Neuronal stem cell (in vitro differentiated cells): ENCODE results near the gene UNC13A.

Source experiments
- DNase-seq: peaks from one replicate; pipeline ENCODE4 v3.0.0-alpha.2; 2013; ENCODE audit warnings: low spot score
- H2AFZ ChIP-seq: one replicate; pipeline ENCODE4 v1.6.1; 2013; ENCODE audit warnings: mild to moderate bottlenecking, low read length, inconsistent platforms
- H2AK5ac ChIP-seq: 2 replicates; pipeline ENCODE4 v1.6.1; 2013; ENCODE audit warnings: low read depth, mild to moderate bottlenecking, inconsistent platforms, low read length, moderate library complexity, mixed read lengths
- H2BK120ac ChIP-seq: 2 replicates; pipeline ENCODE4 v1.6.1; 2013; ENCODE audit warnings: low read depth, mild to moderate bottlenecking, inconsistent platforms, low read length, moderate library complexity, mixed read lengths
- H2BK12ac ChIP-seq: one replicate; pipeline ENCODE4 v1.6.1; 2013; ENCODE audit warnings: low read length, inconsistent platforms
- H2BK15ac ChIP-seq: 2 replicates; pipeline ENCODE4 v1.6.1; 2013; ENCODE audit warnings: mild to moderate bottlenecking, low read length, inconsistent platforms, mixed read lengths
- H2BK5ac ChIP-seq: one replicate; pipeline ENCODE4 v1.6.1; 2013; ENCODE audit warnings: inconsistent platforms, mild to moderate bottlenecking, low read length, moderate library complexity
- H3K14ac ChIP-seq: one replicate; pipeline ENCODE4 v1.6.1; 2013; ENCODE audit warnings: low read length, inconsistent platforms
- H3K18ac ChIP-seq: 2 replicates; pipeline ENCODE4 v1.6.1; 2013; ENCODE audit warnings: low read length, inconsistent platforms
- H3K23ac ChIP-seq: 2 replicates; pipeline ENCODE4 v1.6.1; 2013; ENCODE audit warnings: low read depth, mild to moderate bottlenecking, mixed read lengths, low read length, inconsistent platforms; ENCODE audit not compliant: poor library complexity
- H3K27ac ChIP-seq: replicated peaks from 3 replicates; pipeline ENCODE4 v1.5.1; 2013; ENCODE audit warnings: low read length, inconsistent platforms
- H3K27me3 ChIP-seq, 3 experiments: 2 replicates each; pipeline ENCODE4 v1.6.1; 2013; ENCODE audit warnings: low read length in 3 of 3, mild to moderate bottlenecking in 2 of 3, inconsistent platforms in 1 of 3, low read depth in 1 of 3, mixed read lengths in 1 of 3, moderate library complexity in 1 of 3; ENCODE audit not compliant: control insufficient read depth in 3 of 3, insufficient read depth in 3 of 3
- H3K36me3 ChIP-seq, 2 donors: replicated peaks in 1 of 2; 2 replicates each; pipeline ENCODE4 v1.6.1; 2013; ENCODE audit warnings: low read length in 2 of 2; ENCODE audit not compliant: control insufficient read depth in 2 of 2, insufficient read depth in 2 of 2
- H3K4ac ChIP-seq: 2 replicates; pipeline ENCODE4 v1.6.1; 2013; ENCODE audit warnings: inconsistent platforms, mild to moderate bottlenecking, low read length, moderate library complexity
- H3K4me1 ChIP-seq, 2 donors: 1 replicate in 1 of 2; 2 replicates in 1 of 2; pipeline ENCODE4 v1.6.1; 2013; ENCODE audit warnings: low read length in 2 of 2, low read depth in 1 of 2; ENCODE audit not compliant: control insufficient read depth in 2 of 2, insufficient read depth in 1 of 2
- H3K4me2 ChIP-seq: one replicate; pipeline ENCODE4 v1.6.1; 2013; ENCODE audit warnings: mild to moderate bottlenecking, low read length, inconsistent platforms; ENCODE audit not compliant: insufficient read depth, poor library complexity, severe bottlenecking
- H3K4me3 ChIP-seq, 2 donors: 2 replicates each; pipeline ENCODE4 v1.5.1; 2013; ENCODE audit warnings: low read length in 2 of 2, mild to moderate bottlenecking in 2 of 2, inconsistent platforms in 1 of 2, moderate library complexity in 1 of 2
- H3K79me1 ChIP-seq: one replicate; pipeline ENCODE4 v1.6.1; 2013; ENCODE audit warnings: low read depth, mild to moderate bottlenecking, inconsistent platforms, low read length, moderate library complexity
- H3K9ac ChIP-seq: one replicate; pipeline ENCODE4 v1.6.1; 2013; ENCODE audit warnings: mild to moderate bottlenecking, low read depth, low read length, inconsistent platforms; ENCODE audit not compliant: poor library complexity
- H3K9me3 ChIP-seq, 2 donors: replicated peaks in 1 of 2; 2 replicates each; pipeline versions ENCODE3 to v1.6.1; 2013; ENCODE audit warnings: low read length in 2 of 2, mild to moderate bottlenecking in 2 of 2, inconsistent platforms in 1 of 2, low read depth in 1 of 2, mixed read lengths in 1 of 2, moderate library complexity in 1 of 2; ENCODE audit not compliant: control insufficient read depth in 2 of 2, insufficient read depth in 1 of 2
- H4K8ac ChIP-seq: one replicate; pipeline ENCODE4 v1.6.1; 2013; ENCODE audit warnings: low read depth, mild to moderate bottlenecking, inconsistent platforms, low read length, moderate library complexity
- H4K91ac ChIP-seq: one replicate; pipeline ENCODE4 v1.6.1; 2013; ENCODE audit warnings: low read length, low read depth, mild to moderate bottlenecking, inconsistent platforms; ENCODE audit not compliant: poor library complexity
- WGBS, 2 donors: extraction: QIAGEN DNeasy Blood & Tissue Kit; methylation state at CpG; one replicate each; pipeline ENCODE4 v1.1.7; 2013; ENCODE audit warnings: missing lambda C conversion rate in 2 of 2, mixed read lengths in 1 of 2; ENCODE audit not compliant: insufficient read length in 2 of 2, insufficient replicate concordance in 1 of 2; ENCODE audit errors: extremely low coverage in 2 of 2; 5-methylcytosine and 5-hydroxymethylcytosine counted together

The UNC13A gene

GRCh38 chr19:17618281-17618903 is 69.8 kb downstream of the UNC13A start:
- H3K27ac ChIP-seq, result no peak overlapping the region
- no peaks in the 10 kb centered on the region for H3K79me1 ChIP-seq
- H3K9ac ChIP-seq, result no peak overlapping the region
- H3K4me3 ChIP-seq, result no peak overlapping the region
- H3K4me2 ChIP-seq, result no peak overlapping the region
- H2BK15ac ChIP-seq, result no peak overlapping the region
- peaks cover 0 to 7% of the 10 kb centered on the region in 2 donors for H3K36me3 ChIP-seq
- H3K4ac ChIP-seq, result no peak overlapping the region
- H3K4me1 ChIP-seq, result peaks cover 0 to 8% of the 10 kb centered on the region in 2 donors
- H2AFZ ChIP-seq, result no peak overlapping the region
- no peak overlapping the region for H2BK5ac ChIP-seq
- H3K23ac ChIP-seq, result no peak overlapping the region
- no peak for DNase-seq
- H4K8ac ChIP-seq, result no peak overlapping the region
- no peak overlapping the region for H3K18ac ChIP-seq
- WGBS, 2 donors, result no CpG with 5 or more reads among the region's 7 CpGs
- no peaks in the 10 kb centered on the region for H3K27me3 ChIP-seq
- no peak overlapping the region for H4K91ac ChIP-seq
- H2BK120ac ChIP-seq, result no peak overlapping the region
- H3K14ac ChIP-seq, result no peak overlapping the region
- no peak overlapping the region for H2BK12ac ChIP-seq
- peaks cover 0 to 17% of the 10 kb centered on the region in 2 donors for H3K9me3 ChIP-seq
- H2AK5ac ChIP-seq, result peak overlapping the region; percentile 70

GRCh38 chr19:17617807-17618192 is 70.4 kb downstream of the UNC13A start:
- WGBS, 2 donors, result no CpG with 5 or more reads among the region's 7 CpGs
- Histone ChIP-seq H2AFZ (no peak overlapping the region), H3K4me3 (no peak overlapping the region)

GRCh38 chr19:17616961-17617806 is 71.0 kb downstream of the UNC13A start:
- no peaks in the 10 kb centered on the region for H3K79me1 ChIP-seq
- peak overlapping the region; percentile 23 for H2AFZ ChIP-seq
- peak overlapping the region; percentile 88 for H3K18ac ChIP-seq
- no peak for DNase-seq
- peak overlapping the region; percentile 89 for H2BK15ac ChIP-seq
- peaks cover 0 to 8% of the 10 kb centered on the region in 2 donors for H3K4me1 ChIP-seq
- H4K8ac ChIP-seq, result no peak overlapping the region
- peaks cover 0 to 2% of the 10 kb centered on the region in 2 donors for H3K36me3 ChIP-seq
- peak overlapping the region; percentile 82 for H3K14ac ChIP-seq
- no peak overlapping the region for H3K9ac ChIP-seq
- no CpG with 5 or more reads among the region's 28 CpGs for WGBS, 2 donors
- H2BK5ac ChIP-seq, result no peak overlapping the region
- H3K4me3 ChIP-seq, result no peak overlapping the region
- H3K4ac ChIP-seq, result no peak overlapping the region
- H3K9me3 ChIP-seq, result peaks cover 0 to 11% of the 10 kb centered on the region in 2 donors
- H3K4me2 ChIP-seq, result no peak overlapping the region
- H3K27me3 ChIP-seq, result no peaks in the 10 kb centered on the region
- H2AK5ac ChIP-seq, result peak overlapping the region; percentile 81
- H2BK120ac ChIP-seq, result no peak overlapping the region
- no peak overlapping the region for H3K27ac ChIP-seq
- H2BK12ac ChIP-seq, result no peak overlapping the region
- H4K91ac ChIP-seq, result no peak overlapping the region
- H3K23ac ChIP-seq, result peak overlapping the region; percentile 95

More at GRCh38 chr19:17617807-17618192, 70.4 kb downstream of the UNC13A start:
- no peak for DNase-seq
- no peak overlapping the region for H4K8ac ChIP-seq
- H2BK120ac ChIP-seq, result no peak overlapping the region
- H3K4me2 ChIP-seq, result no peak overlapping the region
- H4K91ac ChIP-seq, result no peak overlapping the region
- no peak overlapping the region for H3K27ac ChIP-seq
- H3K36me3 ChIP-seq, result peaks cover 0 to 6% of the 10 kb centered on the region in 2 donors
- peak overlapping the region; percentile 89 for H2BK15ac ChIP-seq
- no peak overlapping the region for H3K9ac ChIP-seq
- H3K4ac ChIP-seq, result no peak overlapping the region
- H3K23ac ChIP-seq, result peak overlapping the region; percentile 95
- no peak overlapping the region for H3K14ac ChIP-seq
- H3K27me3 ChIP-seq, result no peaks in the 10 kb centered on the region
- peaks cover 0 to 8% of the 10 kb centered on the region in 2 donors for H3K4me1 ChIP-seq
- H3K9me3 ChIP-seq, result peaks cover 0 to 17% of the 10 kb centered on the region in 2 donors
- no peaks in the 10 kb centered on the region for H3K79me1 ChIP-seq
- peak overlapping the region; percentile 70 for H2AK5ac ChIP-seq
- no peak overlapping the region for H3K18ac ChIP-seq
- H2BK5ac ChIP-seq, result no peak overlapping the region
- no peak overlapping the region for H2BK12ac ChIP-seq

- H3K9ac ChIP-seq, result peak overlapping the region; percentile 70
- peak overlapping the region; percentile 89 for H3K14ac ChIP-seq
- H3K79me1 ChIP-seq, result no peaks in the 10 kb centered on the region
- no peak overlapping the region for H2BK12ac ChIP-seq
- peak overlapping the region; percentile 88 for H3K18ac ChIP-seq
- H3K4me3 ChIP-seq, result no peak overlapping the region
- H3K36me3 ChIP-seq, result no peaks in the 10 kb centered on the region
- H3K27ac ChIP-seq, result peak overlapping the region; percentile 25
- no CpG with 5 or more reads among the region's 11 CpGs for WGBS, 2 donors
- H3K9me3 ChIP-seq, result peaks cover 0 to 5% of the 10 kb centered on the region in 2 donors
- DNase-seq, result no peak
- no peaks in the 10 kb centered on the region for H3K27me3 ChIP-seq
- no peak overlapping the region for H2BK120ac ChIP-seq
- peak overlapping the region; percentile 55 for H3K23ac ChIP-seq
- H3K4me1 ChIP-seq, result peaks cover 0 to 8% of the 10 kb centered on the region in 2 donors
- H4K8ac ChIP-seq, result no peak overlapping the region
- peak overlapping the region; percentile 81 for H2AK5ac ChIP-seq
- H2BK15ac ChIP-seq, result peak overlapping the region; percentile 89
- H2BK5ac ChIP-seq, result no peak overlapping the region
- H3K4ac ChIP-seq, result peak overlapping the region; percentile 66
- H4K91ac ChIP-seq, result no peak overlapping the region
- H3K4me2 ChIP-seq, result peak overlapping the region; percentile 25
- peak overlapping the region; percentile 23 for H2AFZ ChIP-seq
Measured at GRCh38 chr19:17616686-17616960, 71.5 kb downstream of the UNC13A start.
